Upper lobe of left lung (tissue), 6 donors: ENCODE data around the gene PLTP. TPM values are rescaled to one million over a fixed set of nuclear protein-coding genes. Genes with fewer than 3 reads are reported as not detected.
A peak's percentile ranks its signal among the peaks of the same experiment; 100 is the strongest.

Experiments used
- ATAC-seq, 2 donors: fragments of 200-7000 bp; cut with Tn5 transposase; one replicate each; pipeline ENCODE4 v1.9.1; 2022; ENCODE audit warnings: mild to moderate bottlenecking in 2 of 2, moderate library complexity in 2 of 2; ENCODE audit not compliant: low FRiP score in 2 of 2
- DNase-seq, 2 donors: peaks; one replicate each; pipeline ENCODE4 v3.0.0-alpha.2; 2019 to 2020
- H3K27ac ChIP-seq, 4 donors: fragments of 200-600 bp; sonication (generic); one replicate each; pipeline ENCODE4 v1.5.1; 2016 to 2019
- H3K27me3 ChIP-seq, 4 donors: fragments of 200-600 bp; sonication (generic); one replicate each; pipeline ENCODE4 v1.5.1; 2017 to 2019
- H3K36me3 ChIP-seq, 4 donors: fragments of 200-600 bp; sonication (generic); one replicate each; pipeline ENCODE4 v1.5.1; 2016 to 2019
- H3K4me1 ChIP-seq, 4 donors: fragments of 200-600 bp; sonication (generic); one replicate each; pipeline ENCODE4 v1.5.1; 2018 to 2019
- H3K4me3 ChIP-seq, 4 donors: fragments of 200-600 bp; sonication (generic); one replicate each; pipeline ENCODE4 v1.5.1; 2017 to 2019; ENCODE audit warnings: mild to moderate bottlenecking in 2 of 4, moderate library complexity in 1 of 4
- H3K9me3 ChIP-seq, 4 donors: fragments of 200-600 bp; sonication (generic); one replicate each; pipeline ENCODE4 v1.5.1; 2018 to 2019
- EP300 ChIP-seq, 4 donors: sonication (generic); formaldehyde crosslinking; IDR thresholded peaks; one replicate each; pipeline ENCODE4 v1.5.1; 2017; ENCODE audit warnings: antibody characterized with exemption in 4 of 4, control low read depth in 2 of 4
- POLR2A ChIP-seq, 4 donors: fragments of 450-650 bp; IDR thresholded peaks; one replicate each; pipeline ENCODE4 v1.5.1; 2016 to 2017; ENCODE audit warnings: antibody characterized with exemption in 4 of 4, mild to moderate bottlenecking in 2 of 4
- POLR2AphosphoS5 ChIP-seq, 2 donors: sonication (generic); formaldehyde crosslinking; IDR thresholded peaks; one replicate each; pipeline ENCODE4 v1.5.1; 2017; ENCODE audit warnings: antibody characterized with exemption in 2 of 2
- whole genome bisulfite sequencing, 2 donors: methylation state at CpG; one replicate each; pipeline ENCODE4 v1.1.5; 2017 to 2018; 5-methylcytosine and 5-hydroxymethylcytosine counted together
- total RNA-seq, 6 donors: library from RNA; depleted of rRNA in 4 of 6; stranded (reverse); fragments of >200 nt in 4 of 6; gene quantifications; one replicate each; pipeline versions ENCODE4 v1.1.0 to v1.2.1, GENCODE V29; 2016 to 2021
- TF ChIP-seq, protein P1 (sequence below), 6 experiments: fragments of 450-650 bp in 4 of 6; fragments of 200-600 bp in 2 of 6; sonication (generic) in 2 of 6; IDR thresholded peaks; one replicate each; pipeline ENCODE4 v1.5.1; 2016 to 2019; ENCODE audit warnings: antibody characterized with exemption in 6 of 6
- donor health status: DM: no; HTN: no; CAD: no; lungs with moderate emphysema.
- donor health status: DM: no; HTN: yes; CAD: no; lungs with severe emphysema.

PLTP gene
- total RNA-seq, 6 donors from 2014 or later = 28.9 to 169 (median 57.8) TPM

GRCh38 chr20:45937765-45938164, 25.8 kb upstream of the PLTP start:
- no peak for DNase-seq
- 72 to 85% methylated on average over 2 of the region's 2 CpGs for WGBS, 2 donors
- H3K36me3 ChIP-seq = peaks cover 31 to 61% (median 56%) of the 10 kb centered on the region in 4 donors
- H3K4me3 ChIP-seq = no peak overlapping the region
- H3K27me3 ChIP-seq = no peaks in the 10 kb centered on the region
- H3K27ac ChIP-seq = no peak overlapping the region
- H3K9me3 ChIP-seq = no peaks in the 10 kb centered on the region
- peaks cover 17 to 31% (median 21%) of the 10 kb centered on the region in 4 donors for H3K4me1 ChIP-seq
- TF ChIP-seq POLR2A (IDR thresholded peaks at IDR 0.05) = no peak
- no peak for TF ChIP-seq EP300 (IDR thresholded peaks at IDR 0.05)
- TF ChIP-seq, protein P1, sequence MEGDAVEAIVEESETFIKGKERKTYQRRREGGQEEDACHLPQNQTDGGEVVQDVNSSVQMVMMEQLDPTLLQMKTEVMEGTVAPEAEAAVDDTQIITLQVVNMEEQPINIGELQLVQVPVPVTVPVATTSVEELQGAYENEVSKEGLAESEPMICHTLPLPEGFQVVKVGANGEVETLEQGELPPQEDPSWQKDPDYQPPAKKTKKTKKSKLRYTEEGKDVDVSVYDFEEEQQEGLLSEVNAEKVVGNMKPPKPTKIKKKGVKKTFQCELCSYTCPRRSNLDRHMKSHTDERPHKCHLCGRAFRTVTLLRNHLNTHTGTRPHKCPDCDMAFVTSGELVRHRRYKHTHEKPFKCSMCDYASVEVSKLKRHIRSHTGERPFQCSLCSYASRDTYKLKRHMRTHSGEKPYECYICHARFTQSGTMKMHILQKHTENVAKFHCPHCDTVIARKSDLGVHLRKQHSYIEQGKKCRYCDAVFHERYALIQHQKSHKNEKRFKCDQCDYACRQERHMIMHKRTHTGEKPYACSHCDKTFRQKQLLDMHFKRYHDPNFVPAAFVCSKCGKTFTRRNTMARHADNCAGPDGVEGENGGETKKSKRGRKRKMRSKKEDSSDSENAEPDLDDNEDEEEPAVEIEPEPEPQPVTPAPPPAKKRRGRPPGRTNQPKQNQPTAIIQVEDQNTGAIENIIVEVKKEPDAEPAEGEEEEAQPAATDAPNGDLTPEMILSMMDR (IDR thresholded peaks at IDR 0.05) = no peak
- no peak for TF ChIP-seq POLR2AphosphoS5 (IDR thresholded peaks at IDR 0.05)
- ATAC-seq = no peak

GRCh38 chr20:45935416-45936046, 23.6 kb upstream of the PLTP start:
- TF ChIP-seq EP300 (IDR thresholded peaks at IDR 0.05) (no peak), POLR2AphosphoS5 (IDR thresholded peaks at IDR 0.05) (no peak), POLR2A (IDR thresholded peaks at IDR 0.05) (no peak)
- TF ChIP-seq, protein P1 (IDR thresholded peaks at IDR 0.05) = no peak
- H3K27ac ChIP-seq = peak overlapping the region; percentile 98 to 100 (median 100)
- peaks cover 25 to 39% (median 36%) of the 10 kb centered on the region in 4 donors for H3K36me3 ChIP-seq
- H3K4me3 ChIP-seq = peak overlapping the region; percentile 41 to 75 (median 68)
- no peaks in the 10 kb centered on the region for H3K27me3 ChIP-seq
- DNase-seq = no peak
- WGBS, 2 donors = 9 to 11% methylated on average over 21 of the region's 21 CpGs
- H3K4me1 ChIP-seq = peaks cover 17 to 33% (median 21%) of the 10 kb centered on the region in 4 donors
- H3K9me3 ChIP-seq = no peaks in the 10 kb centered on the region
- ATAC-seq = peak; percentile 30 to 37

DNA sequence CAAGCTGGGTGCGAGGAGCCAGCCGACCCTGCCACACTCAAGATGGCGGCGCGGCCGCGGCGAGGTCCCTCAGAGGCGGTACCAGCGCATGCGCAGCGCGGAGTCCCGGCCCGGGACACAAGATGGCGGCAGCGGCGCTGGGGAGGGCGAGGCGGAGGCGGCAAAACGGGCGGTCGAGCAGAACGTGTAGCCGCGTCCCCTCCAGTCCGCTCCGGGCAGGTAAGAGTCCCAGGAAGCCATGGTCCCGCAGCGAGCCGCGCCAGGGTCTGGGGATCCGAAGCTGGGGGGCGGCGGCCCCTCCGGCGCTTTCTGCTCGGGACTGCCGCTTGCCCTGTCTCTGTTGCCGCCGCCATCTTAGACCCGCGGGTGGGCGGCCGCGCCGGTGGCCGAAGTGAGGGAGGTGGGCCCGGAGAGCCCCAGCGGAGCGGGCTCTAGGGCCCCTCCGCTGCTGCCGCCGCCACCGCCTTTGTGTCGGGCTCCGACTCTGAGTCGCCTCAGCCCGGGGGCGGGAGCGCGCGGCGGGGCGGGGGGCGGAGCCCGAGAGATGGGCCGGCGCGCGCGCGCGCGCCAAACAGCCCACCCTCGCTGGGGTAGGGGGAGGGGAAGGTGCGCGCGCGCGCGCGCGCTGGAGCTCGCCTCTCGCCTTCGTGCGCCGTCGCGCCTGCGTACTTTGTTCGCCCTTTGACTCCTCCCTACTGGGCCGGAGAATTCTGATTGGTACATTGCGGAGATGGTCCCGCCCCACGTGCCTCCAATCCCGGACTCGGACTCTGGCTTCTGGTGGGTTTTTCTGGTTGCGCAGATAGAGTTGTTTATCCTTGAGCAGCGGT, 22.8 kb upstream of the PLTP start, which contains the start of gene PCIF1:
PCIF1 (plus strand) TSS at position 98 of the 830 bp plus-strand sequence. CDS start 4,317 bp downstream, outside the sequence.
- ATAC-seq = peak; percentile 95 to 96
- Histone ChIP-seq H3K4me3 (peak within 1 kb of the TSS; percentile 65 to 96 (median 74)), H3K4me1 (peaks cover 17 to 33% (median 21%) of the 10 kb centered on the region in 4 donors), H3K27ac (peak within 1 kb of the TSS; percentile 98 to 100 (median 100)), H3K27me3 (no peaks in the 10 kb centered on the region), H3K9me3 (no peaks in the 10 kb centered on the region), H3K36me3 (peaks cover 19 to 32% (median 28%) of the 10 kb centered on the region in 4 donors)
- WGBS, 2 donors = 0% methylated on average over 2 to 38 of the region's 102 CpGs
- TF ChIP-seq, protein P1 (IDR thresholded peaks at IDR 0.05) = peak in 3 of 6 experiments; percentile 25 to 47 (median 37)
- TF ChIP-seq POLR2AphosphoS5 (IDR thresholded peaks at IDR 0.05) = peak; percentile 100
- peak in 1 of 4 donors; percentile 96 for TF ChIP-seq EP300 (IDR thresholded peaks at IDR 0.05)
- peak; percentile 96 to 99 (median 98) for TF ChIP-seq POLR2A (IDR thresholded peaks at IDR 0.05)
- peak; percentile 97 to 100 for DNase-seq

GRCh38 chr20:45934046-45934585, 22.2 kb upstream of the PLTP start:
- ATAC-seq (peak; percentile 25 to 49), DNase-seq (peak in 1 of 2 donors; percentile 64)
- Histone ChIP-seq H3K27ac (peak overlapping the region; percentile 98 to 100 (median 100)), H3K4me1 (peaks cover 17 to 33% (median 21%) of the 10 kb centered on the region in 4 donors), H3K4me3 (peak overlapping the region; percentile 65 to 96 (median 74)), H3K27me3 (no peaks in the 10 kb centered on the region), H3K9me3 (no peaks in the 10 kb centered on the region), H3K36me3 (peaks cover 12 to 25% (median 22%) of the 10 kb centered on the region in 4 donors)
- TF ChIP-seq POLR2A (IDR thresholded peaks at IDR 0.05) (no peak), EP300 (IDR thresholded peaks at IDR 0.05) (no peak), POLR2AphosphoS5 (IDR thresholded peaks at IDR 0.05) (no peak)
- TF ChIP-seq, protein P1 (IDR thresholded peaks at IDR 0.05) = no peak
- WGBS, 2 donors = 0 to 2% methylated on average over 11 to 30 of the region's 34 CpGs
